Activated CD8-positive, alpha-beta T cell treated with anti-CD3 and anti-CD28 coated beads for 36 hours (primary cell): ENCODE measurements around the gene MIER3. TPM values are rescaled to one million over a fixed set of nuclear protein-coding genes. Genes with fewer than 3 reads are reported as not detected.

ENCODE experiments used
- ATAC-seq: fragments of 200-7000 bp; cut with Tn5 transposase; one replicate; pipeline ENCODE4 v1.10.0; 2021; ENCODE audit warnings: mild to moderate bottlenecking, moderate library complexity
- CTCF ChIA-PET: fragments of 350-600 bp; sonication (Branson Sonifier 250); formaldehyde crosslinking; loops from one replicate; lab custom pipeline; 2021; ENCODE audit warnings: antibody characterized with exemption; lab: Charles Lee
- POLR2A ChIA-PET: fragments of 350-600 bp; sonication (Branson Sonifier 250); formaldehyde crosslinking; loops from one replicate; lab custom pipeline; 2021; ENCODE audit warnings: antibody characterized with exemption; lab: Charles Lee
- DNase-seq: peaks from one replicate; pipeline ENCODE4 v3.0.0-alpha.2; 2020
- H3K27ac Mint-ChIP-seq: one replicate; pipeline ENCODE4 v1.8.0; 2021; ENCODE audit warnings: mild to moderate bottlenecking, mixed read lengths
- H3K27me3 Mint-ChIP-seq: one replicate; pipeline ENCODE4 v1.8.0; 2021; ENCODE audit warnings: mixed read lengths
- H3K36me3 Mint-ChIP-seq: one replicate; pipeline ENCODE4 v1.8.0; 2021; ENCODE audit warnings: low read depth, mixed read lengths
- H3K4me1 Mint-ChIP-seq: one replicate; pipeline ENCODE4 v1.8.0; 2021; ENCODE audit warnings: low read depth, mixed read lengths
- H3K4me3 Mint-ChIP-seq: one replicate; pipeline ENCODE4 v1.8.0; 2021; ENCODE audit warnings: mild to moderate bottlenecking, moderate library complexity, mixed read lengths
- H3K9me3 Mint-ChIP-seq: one replicate; pipeline ENCODE4 v1.8.0; 2021; ENCODE audit warnings: mixed read lengths
- CTCF ChIP-seq: fragments of 200-600 bp; IDR thresholded peaks from one replicate; pipeline ENCODE4 v1.8.0; 2022; ENCODE audit warnings: antibody characterized with exemption, mild to moderate bottlenecking
- intact Hi-C: fragments of 100-400 bp; cut with micrococcal nuclease; formaldehyde crosslinking; loops from one replicate; pipeline ENCODE4 v1.10.0; 2022
- total RNA-seq, 2 experiments: library from RNA; stranded (reverse); gene quantifications; one replicate each; pipeline ENCODE4 v1.2.3, GENCODE V29; 2021

Gene MIER3
- total RNA-seq, 2 experiments from 2014 or later: 12.2 to 12.8 TPM

- ChIA-PET CTCF (interaction anchor here (1.1 to 2.0 kb wide), 2 partner anchors 240 to 627 kb away, joined by 5 to 12 read pairs; no protein-coding TSS in a partner anchor), POLR2A (interaction anchor here (1.3 kb wide), 1 partner anchor 11 kb away, joined by 3 read pairs; the partner anchor contains the start of gene SETD9)
- intact Hi-C loops: no loop called here
- peaks cover 9% of the 10 kb centered on the region for H3K4me1 Mint-ChIP-seq
- ATAC-seq (no peak), DNase-seq (no peak)
- no peak overlapping the region for H3K4me3 Mint-ChIP-seq
- no peak overlapping the region for H3K27ac Mint-ChIP-seq
- H3K36me3 Mint-ChIP-seq: peaks cover 6% of the 10 kb centered on the region
- TF ChIP-seq CTCF: no peak
- no peaks in the 10 kb centered on the region for H3K27me3 Mint-ChIP-seq
- H3K9me3 Mint-ChIP-seq: no peaks in the 10 kb centered on the region
Measured at GRCh38 chr5:56898213-56898612, 53.7 kb downstream of the MIER3 start.

GRCh38 chr5:56896763-56897162 is 55.2 kb downstream of the MIER3 start:
- no peaks in the 10 kb centered on the region for H3K27me3 Mint-ChIP-seq
- no peak overlapping the region for H3K4me3 Mint-ChIP-seq
- intact Hi-C loops: no loop called here
- ChIA-PET CTCF (interaction anchor here (1.1 to 2.1 kb wide), 3 partner anchors 241 to 625 kb away, joined by 3 to 8 read pairs (median 5); no protein-coding TSS in a partner anchor), POLR2A (no interaction called here)
- DNase-seq (no peak), ATAC-seq (no peak)
- no peaks in the 10 kb centered on the region for H3K9me3 Mint-ChIP-seq
- H3K27ac Mint-ChIP-seq: no peak overlapping the region
- peaks cover 11% of the 10 kb centered on the region for H3K4me1 Mint-ChIP-seq
- TF ChIP-seq CTCF: no peak
- peaks cover 12% of the 10 kb centered on the region for H3K36me3 Mint-ChIP-seq

GRCh38 chr5:56893251-56893951 is 58.5 kb downstream of the MIER3 start:
- Mint-ChIP-seq H3K4me3 (no peak overlapping the region), H3K27ac (no peak overlapping the region), H3K27me3 (no peaks in the 10 kb centered on the region), H3K9me3 (no peaks in the 10 kb centered on the region), H3K4me1 (peaks cover 11% of the 10 kb centered on the region), H3K36me3 (peaks cover 34% of the 10 kb centered on the region)
- DNase-seq (no peak), ATAC-seq (no peak)
- no peak for TF ChIP-seq CTCF
- intact Hi-C loops: no loop called here
- ChIA-PET CTCF (interaction anchor here (1.1 kb wide), 1 partner anchor 9 kb away, joined by 4 read pairs; no protein-coding TSS in a partner anchor), POLR2A (interaction anchor here (0.5 kb wide), 1 partner anchor 202 kb away, joined by 3 read pairs; no protein-coding TSS in a partner anchor)

- ChIA-PET CTCF (interaction anchor here (1.8 kb wide), 1 partner anchor 20 kb away, joined by 3 read pairs; no protein-coding TSS in a partner anchor), POLR2A (no interaction called here)
- H3K4me3 Mint-ChIP-seq: no peak overlapping the region
- H3K36me3 Mint-ChIP-seq: peaks cover 32% of the 10 kb centered on the region
- intact Hi-C loops: no loop called here
- no peak for TF ChIP-seq CTCF
- no peak overlapping the region for H3K27ac Mint-ChIP-seq
- peaks cover 2% of the 10 kb centered on the region for H3K4me1 Mint-ChIP-seq
- no peaks in the 10 kb centered on the region for H3K9me3 Mint-ChIP-seq
- no peaks in the 10 kb centered on the region for H3K27me3 Mint-ChIP-seq
- no peak for ATAC-seq
- DNase-seq: no peak
Measured at GRCh38 chr5:56881571-56881970, 70.4 kb downstream of the MIER3 start.

GRCh38 chr5:56876327-56876726 is 75.6 kb downstream of the MIER3 start:
- Mint-ChIP-seq H3K4me1 (peaks cover 2% of the 10 kb centered on the region), H3K27me3 (no peaks in the 10 kb centered on the region), H3K4me3 (no peak overlapping the region), H3K9me3 (no peaks in the 10 kb centered on the region), H3K27ac (no peak overlapping the region), H3K36me3 (peaks cover 26% of the 10 kb centered on the region)
- DNase-seq: no peak
- TF ChIP-seq CTCF: no peak
- POLR2A ChIA-PET: no interaction called here
- no peak for ATAC-seq
- intact Hi-C loops: no loop called here
- CTCF ChIA-PET: no interaction called here
